Suprapubic skin (tissue), 4 donors: ENCODE data around the gene ARHGAP32. TPM values are rescaled to one million over a fixed set of nuclear protein-coding genes. Genes with fewer than 3 reads are reported as not detected.
A peak's percentile ranks its signal among the peaks of the same experiment; 100 is the strongest.

Experiments
- DNase-seq, 2 donors: peaks; one replicate each; pipeline ENCODE4 v3.0.0-alpha.2; 2019; ENCODE audit warnings: low spot score in 2 of 2
- H3K27ac ChIP-seq: fragments of 200-600 bp; sonication (generic); one replicate; pipeline ENCODE4 v1.5.1; 2019
- H3K27me3 ChIP-seq: fragments of 200-600 bp; sonication (generic); one replicate; pipeline ENCODE4 v1.5.1; 2019
- H3K36me3 ChIP-seq: fragments of 200-600 bp; sonication (generic); one replicate; pipeline ENCODE4 v1.5.1; 2019
- H3K4me1 ChIP-seq: fragments of 200-600 bp; sonication (generic); one replicate; pipeline ENCODE4 v1.5.1; 2019
- H3K4me3 ChIP-seq: fragments of 200-600 bp; sonication (generic); one replicate; pipeline ENCODE4 v1.5.1; 2019; ENCODE audit warnings: mild to moderate bottlenecking
- H3K9me3 ChIP-seq: fragments of 200-600 bp; sonication (generic); one replicate; pipeline ENCODE4 v1.5.1; 2019
- EP300 ChIP-seq: sonication (generic); formaldehyde crosslinking; IDR thresholded peaks from one replicate; pipeline ENCODE4 v1.6.1; 2017; ENCODE audit warnings: antibody characterized with exemption
- POLR2A ChIP-seq, 2 donors: fragments of 450-650 bp; IDR thresholded peaks; one replicate each; pipeline ENCODE4 v1.6.1; 2017; ENCODE audit warnings: antibody characterized with exemption in 2 of 2, mild to moderate bottlenecking in 2 of 2, moderate library complexity in 2 of 2
- POLR2AphosphoS5 ChIP-seq, 3 donors: sonication (generic); formaldehyde crosslinking; IDR thresholded peaks; one replicate each; pipeline ENCODE4 v1.6.1; 2017; ENCODE audit warnings: antibody characterized with exemption in 3 of 3
- WGBS: methylation state at CpG from one replicate; pipeline ENCODE4 v1.1.5; 2018; 5-methylcytosine and 5-hydroxymethylcytosine counted together
- total RNA-seq, 4 donors: library from RNA; depleted of rRNA; stranded (reverse); fragments of >200 nt; gene quantifications; one replicate each; pipeline ENCODE4 v1.1.0, GENCODE V29; 2016
- TF ChIP-seq, protein P1 (sequence below), 2 donors: fragments of 200-600 bp in 1 of 2; fragments of 450-650 bp in 1 of 2; sonication (generic) in 1 of 2; IDR thresholded peaks; one replicate each; pipeline ENCODE4 v1.5.1; 2016 to 2019; ENCODE audit warnings: antibody characterized with exemption in 2 of 2, mild to moderate bottlenecking in 1 of 2, moderate library complexity in 1 of 2

Gene ARHGAP32
- total RNA-seq, 4 donors from 2014 or later, result 49.5 to 93.4 (median 62.1) TPM

DNA sequence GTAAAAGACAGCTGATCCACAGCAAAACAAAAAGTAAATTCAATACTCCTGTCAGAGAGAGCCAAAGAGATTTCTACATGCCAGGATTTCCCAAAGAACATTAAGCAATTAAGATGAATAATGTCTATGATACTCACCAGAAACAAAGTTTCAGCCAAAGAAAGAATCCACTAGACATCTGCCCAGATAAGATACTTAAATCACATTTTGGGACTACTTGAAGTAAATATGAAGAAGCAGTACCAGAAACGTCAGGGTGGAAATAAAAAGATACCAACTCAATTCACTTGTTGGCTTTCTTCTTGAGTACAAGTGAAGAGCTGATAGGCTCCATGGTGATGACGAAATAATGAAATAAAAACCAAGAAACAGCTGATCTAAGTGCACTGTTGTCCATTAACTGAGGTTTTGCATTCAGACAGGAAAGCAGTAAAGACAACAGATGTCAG is 31.6 kb upstream of the ARHGAP32 start:
- Histone ChIP-seq H3K27me3 (no peaks in the 10 kb centered on the region), H3K4me1 (peaks cover 15% of the 10 kb centered on the region), H3K4me3 (no peak overlapping the region), H3K36me3 (no peaks in the 10 kb centered on the region), H3K9me3 (peaks cover 8% of the 10 kb centered on the region), H3K27ac (peak overlapping the region; percentile 22)
- WGBS, result 54% methylated on average over 2 of the region's 2 CpGs
- no peak for DNase-seq
- TF ChIP-seq EP300 (no peak), POLR2AphosphoS5 (IDR thresholded peaks at IDR 0.05) (no peak), POLR2A (IDR thresholded peaks at IDR 0.05) (no peak)
- TF ChIP-seq, protein P1, sequence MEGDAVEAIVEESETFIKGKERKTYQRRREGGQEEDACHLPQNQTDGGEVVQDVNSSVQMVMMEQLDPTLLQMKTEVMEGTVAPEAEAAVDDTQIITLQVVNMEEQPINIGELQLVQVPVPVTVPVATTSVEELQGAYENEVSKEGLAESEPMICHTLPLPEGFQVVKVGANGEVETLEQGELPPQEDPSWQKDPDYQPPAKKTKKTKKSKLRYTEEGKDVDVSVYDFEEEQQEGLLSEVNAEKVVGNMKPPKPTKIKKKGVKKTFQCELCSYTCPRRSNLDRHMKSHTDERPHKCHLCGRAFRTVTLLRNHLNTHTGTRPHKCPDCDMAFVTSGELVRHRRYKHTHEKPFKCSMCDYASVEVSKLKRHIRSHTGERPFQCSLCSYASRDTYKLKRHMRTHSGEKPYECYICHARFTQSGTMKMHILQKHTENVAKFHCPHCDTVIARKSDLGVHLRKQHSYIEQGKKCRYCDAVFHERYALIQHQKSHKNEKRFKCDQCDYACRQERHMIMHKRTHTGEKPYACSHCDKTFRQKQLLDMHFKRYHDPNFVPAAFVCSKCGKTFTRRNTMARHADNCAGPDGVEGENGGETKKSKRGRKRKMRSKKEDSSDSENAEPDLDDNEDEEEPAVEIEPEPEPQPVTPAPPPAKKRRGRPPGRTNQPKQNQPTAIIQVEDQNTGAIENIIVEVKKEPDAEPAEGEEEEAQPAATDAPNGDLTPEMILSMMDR (IDR thresholded peaks at IDR 0.05), result no peak

DNA sequence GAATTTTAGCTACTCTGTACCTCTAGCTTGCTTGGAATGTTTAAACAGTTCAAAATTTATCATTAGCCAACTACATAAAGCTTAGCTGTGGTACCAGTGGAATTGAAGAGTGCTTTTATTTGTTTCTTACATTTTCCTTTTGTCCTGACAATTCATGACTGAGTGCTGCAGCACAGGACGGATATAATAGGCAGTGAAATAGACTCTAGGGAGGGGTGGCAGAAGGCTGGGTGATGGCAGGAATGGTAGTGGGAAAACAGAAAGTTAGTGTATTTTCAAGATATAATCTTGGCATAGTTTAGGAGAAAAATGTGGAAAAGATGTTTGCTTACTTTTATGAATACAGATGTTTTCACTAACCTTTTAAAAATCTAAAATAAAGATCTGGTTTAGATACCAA is 31.1 kb upstream of the ARHGAP32 start:
- TF ChIP-seq POLR2AphosphoS5 (IDR thresholded peaks at IDR 0.05) (no peak), EP300 (no peak), POLR2A (IDR thresholded peaks at IDR 0.05) (no peak)
- TF ChIP-seq, protein P1 (IDR thresholded peaks at IDR 0.05), result no peak
- WGBS, result 62% methylated on average over 1 of the region's 1 CpG
- H3K4me1 ChIP-seq, result peaks cover 15% of the 10 kb centered on the region

DNA sequence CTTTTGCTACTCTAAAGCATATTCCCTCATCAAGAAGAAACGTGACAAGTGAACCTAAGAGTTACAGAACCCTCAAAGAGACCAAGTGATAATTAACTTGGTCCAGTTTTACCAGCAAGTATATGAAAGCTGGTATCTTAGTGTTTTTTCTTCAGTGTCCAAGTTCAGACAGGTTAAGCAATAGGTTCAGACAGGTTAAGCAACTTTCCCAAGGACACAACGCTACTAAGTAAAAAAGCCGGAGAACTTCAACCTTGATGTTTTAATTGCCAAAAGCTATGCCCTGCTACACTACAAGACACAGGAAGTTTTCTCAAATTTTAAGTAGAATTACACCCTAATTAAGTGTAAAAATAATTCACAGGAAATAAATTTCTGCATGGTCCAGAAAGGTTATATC is 30.0 kb upstream of the ARHGAP32 start:
- H3K4me3 ChIP-seq, result no peak overlapping the region
- DNase-seq, result no peak
- 70% methylated on average over 3 of the region's 3 CpGs for WGBS

More for the DNA sequence above, 31.1 kb upstream of the ARHGAP32 start:
- H3K4me3 ChIP-seq, result no peak overlapping the region
- peaks cover 8% of the 10 kb centered on the region for H3K9me3 ChIP-seq
- DNase-seq, result no peak
- H3K27me3 ChIP-seq, result no peaks in the 10 kb centered on the region
- H3K27ac ChIP-seq, result peak overlapping the region; percentile 22
- H3K36me3 ChIP-seq, result no peaks in the 10 kb centered on the region

DNA sequence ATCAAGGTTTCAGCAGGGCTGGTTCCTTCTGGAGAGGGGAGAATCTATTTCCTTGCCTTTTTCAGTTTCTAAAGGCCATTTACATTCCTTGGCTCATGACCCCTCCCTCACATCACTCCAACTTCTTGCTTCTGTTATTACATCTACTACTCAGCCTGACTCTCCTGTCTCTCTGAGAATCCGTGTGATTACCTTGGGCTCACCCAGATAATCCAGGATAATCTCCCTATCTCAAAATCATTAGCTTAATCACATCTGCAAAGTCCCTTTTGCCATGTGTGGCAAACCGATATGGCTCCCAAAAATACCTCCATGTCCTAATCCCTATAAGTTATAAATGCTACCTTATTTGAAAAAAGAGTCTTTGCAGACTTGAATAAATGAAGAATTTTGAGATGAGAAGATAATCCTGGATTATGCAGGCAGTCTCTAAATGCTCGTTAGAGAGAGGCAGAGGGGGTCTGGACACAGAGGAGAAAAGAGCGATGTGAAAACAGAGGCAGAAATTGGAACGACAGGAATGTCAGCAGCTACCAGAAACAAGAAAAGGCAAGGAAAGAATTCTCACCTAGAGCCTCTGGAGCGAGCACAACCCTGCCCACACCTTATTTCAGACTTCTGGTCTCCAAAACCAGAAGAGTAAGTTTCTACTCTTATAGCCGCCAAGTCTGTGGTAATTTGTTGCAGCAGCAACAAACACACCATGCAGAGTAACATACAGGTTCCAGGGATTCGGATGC is 23.6 kb upstream of the ARHGAP32 start:
- Histone ChIP-seq H3K9me3 (no peaks in the 10 kb centered on the region), H3K27ac (no peak overlapping the region), H3K4me1 (peaks cover under 1% of the 10 kb centered on the region), H3K27me3 (no peaks in the 10 kb centered on the region), H3K36me3 (no peaks in the 10 kb centered on the region), H3K4me3 (no peak overlapping the region)
- DNase-seq, result no peak
- TF ChIP-seq, protein P1 (IDR thresholded peaks at IDR 0.05), result no peak
- no peak for TF ChIP-seq EP300
- no peak for TF ChIP-seq POLR2A (IDR thresholded peaks at IDR 0.05)
- TF ChIP-seq POLR2AphosphoS5 (IDR thresholded peaks at IDR 0.05), result no peak
- WGBS, result 70% methylated on average over 8 of the region's 8 CpGs

More for the DNA sequence above, 30.0 kb upstream of the ARHGAP32 start:
- Histone ChIP-seq H3K4me1 (peaks cover 15% of the 10 kb centered on the region), H3K36me3 (no peaks in the 10 kb centered on the region), H3K9me3 (peaks cover 8% of the 10 kb centered on the region), H3K27ac (no peak overlapping the region), H3K27me3 (no peaks in the 10 kb centered on the region)
- TF ChIP-seq POLR2A (IDR thresholded peaks at IDR 0.05) (no peak), POLR2AphosphoS5 (IDR thresholded peaks at IDR 0.05) (no peak), EP300 (no peak)
- TF ChIP-seq, protein P1 (IDR thresholded peaks at IDR 0.05), result no peak

DNA sequence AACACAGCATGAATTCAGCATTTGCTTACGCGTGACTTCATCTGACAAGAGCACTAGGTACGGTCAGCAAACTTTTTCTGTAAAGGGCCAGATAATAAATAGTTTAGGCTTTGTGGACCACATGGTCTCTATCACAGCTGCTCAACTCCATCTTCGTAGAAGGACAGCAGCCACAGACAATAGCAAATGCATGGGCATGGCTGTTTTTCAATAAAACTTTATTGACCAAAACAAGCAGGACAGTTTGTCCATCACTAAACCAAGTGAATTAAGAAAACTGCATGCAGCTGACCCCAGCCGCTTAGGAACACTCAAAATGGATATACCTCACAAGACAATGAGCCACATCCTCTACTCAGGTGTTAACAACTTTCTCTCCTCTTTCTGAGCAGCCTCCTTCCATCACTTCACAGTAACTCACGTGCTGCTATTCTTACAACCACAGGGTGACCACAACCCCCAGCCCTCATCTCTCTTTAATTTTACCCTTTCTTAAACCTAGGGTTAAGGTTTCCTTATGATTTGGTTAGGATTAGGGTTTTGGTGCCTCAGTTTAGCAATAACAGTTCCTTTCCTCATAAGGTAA is 22.7 kb upstream of the ARHGAP32 start:
- Histone ChIP-seq H3K4me3 (no peak overlapping the region), H3K9me3 (no peaks in the 10 kb centered on the region), H3K36me3 (no peaks in the 10 kb centered on the region), H3K4me1 (peaks cover 5% of the 10 kb centered on the region), H3K27ac (no peak overlapping the region), H3K27me3 (no peaks in the 10 kb centered on the region)
- no peak for TF ChIP-seq POLR2A (IDR thresholded peaks at IDR 0.05)
- TF ChIP-seq EP300, result no peak
- TF ChIP-seq, protein P1 (IDR thresholded peaks at IDR 0.05), result no peak
- TF ChIP-seq POLR2AphosphoS5 (IDR thresholded peaks at IDR 0.05), result no peak
- no peak for DNase-seq
- 97% methylated on average over 6 of the region's 6 CpGs for WGBS
